ENCODE data around the gene NLRP10. TPM values are rescaled to one million over a fixed set of nuclear protein-coding genes. Genes with fewer than 3 reads are reported as not detected.

NLRP10 gene
- total RNA-seq, 1 experiment from 2014 or later, result not detected

DNA sequence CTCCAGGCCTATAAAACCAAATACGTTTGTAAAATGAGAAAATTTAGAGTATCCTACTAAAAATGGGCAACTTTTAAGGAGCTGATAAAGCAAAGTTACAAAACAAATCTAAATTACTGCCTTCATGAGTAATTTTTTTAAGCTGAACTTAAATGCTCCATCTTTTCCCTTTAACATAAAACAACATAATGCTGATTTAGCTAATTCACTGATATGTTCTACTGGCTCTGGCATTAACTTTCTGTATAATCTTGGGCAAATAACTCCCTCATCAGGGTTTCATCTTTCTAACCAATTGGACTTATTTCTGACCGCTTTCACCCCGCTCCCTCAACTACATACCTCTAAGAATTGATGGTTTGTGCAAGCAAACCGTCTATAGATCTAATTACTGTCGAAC, 24.1 kb downstream of the NLRP10 start:
- H3K79me2 ChIP-seq (ENCODE audit: insufficient read depth, low read length), result no peaks in the 10 kb centered on the region
- H2BK120ac ChIP-seq (ENCODE audit: low read depth, low read length, poor library complexity, severe bottlenecking), result no peak overlapping the region
- no peaks in the 10 kb centered on the region for H4K20me1 ChIP-seq (ENCODE audit: control insufficient read depth, insufficient read depth, insufficient read length)
- H3K27me3 ChIP-seq (ENCODE audit: insufficient read depth, low read length), result no peaks in the 10 kb centered on the region
- H3K4me1 ChIP-seq (ENCODE audit: insufficient read depth, low read length), result no peaks in the 10 kb centered on the region
- H2BK20ac ChIP-seq (ENCODE audit: low read depth, low read length, poor library complexity, severe bottlenecking), result no peak overlapping the region
- no peak overlapping the region for H2AFZ ChIP-seq (ENCODE audit: low read length)
- H2BK15ac ChIP-seq (ENCODE audit: low read depth, low read length), result no peak overlapping the region
- Mint-ChIP-seq H3K36me3 (ENCODE audit: insufficient read depth in 1 of 3, low read depth in 3 of 3) (peaks cover 0 to 7% (median 0%) of the 10 kb centered on the region in 3 experiments; a peak in 1 of 7 replicates), H3K9me3 (peaks cover 13 to 15% of the 10 kb centered on the region in 2 experiments), H3K27ac (no peak overlapping the region), H3K4me3 (no peak overlapping the region), H3K4me1 (no peaks in the 10 kb centered on the region), H3K27me3 (ENCODE audit: low read depth) (peaks cover 6% of the 10 kb centered on the region; the same call in 1 of the 2 replicates)
- DNase-seq, result no peak
- TF ChIP-seq, protein P1, sequence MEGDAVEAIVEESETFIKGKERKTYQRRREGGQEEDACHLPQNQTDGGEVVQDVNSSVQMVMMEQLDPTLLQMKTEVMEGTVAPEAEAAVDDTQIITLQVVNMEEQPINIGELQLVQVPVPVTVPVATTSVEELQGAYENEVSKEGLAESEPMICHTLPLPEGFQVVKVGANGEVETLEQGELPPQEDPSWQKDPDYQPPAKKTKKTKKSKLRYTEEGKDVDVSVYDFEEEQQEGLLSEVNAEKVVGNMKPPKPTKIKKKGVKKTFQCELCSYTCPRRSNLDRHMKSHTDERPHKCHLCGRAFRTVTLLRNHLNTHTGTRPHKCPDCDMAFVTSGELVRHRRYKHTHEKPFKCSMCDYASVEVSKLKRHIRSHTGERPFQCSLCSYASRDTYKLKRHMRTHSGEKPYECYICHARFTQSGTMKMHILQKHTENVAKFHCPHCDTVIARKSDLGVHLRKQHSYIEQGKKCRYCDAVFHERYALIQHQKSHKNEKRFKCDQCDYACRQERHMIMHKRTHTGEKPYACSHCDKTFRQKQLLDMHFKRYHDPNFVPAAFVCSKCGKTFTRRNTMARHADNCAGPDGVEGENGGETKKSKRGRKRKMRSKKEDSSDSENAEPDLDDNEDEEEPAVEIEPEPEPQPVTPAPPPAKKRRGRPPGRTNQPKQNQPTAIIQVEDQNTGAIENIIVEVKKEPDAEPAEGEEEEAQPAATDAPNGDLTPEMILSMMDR (conservative IDR thresholded peaks at IDR 0.05), result no peak
- no peak overlapping the region for H3K18ac ChIP-seq (ENCODE audit: insufficient read length, low read depth, low read length)
- no peak overlapping the region for H4K91ac ChIP-seq (ENCODE audit: insufficient read length, low read depth, low read length)
- no peak overlapping the region for H4K8ac ChIP-seq (replicated peaks; ENCODE audit: insufficient read length, low read depth, low read length)
- H2BK5ac ChIP-seq (ENCODE audit: insufficient read length, low read length), result no peak overlapping the region
- no peak overlapping the region for H3T11ph ChIP-seq (ENCODE audit: low read length)
- no peaks in the 10 kb centered on the region for H3K23me2 ChIP-seq (ENCODE audit: insufficient read length, low read depth, low read length, poor library complexity, severe bottlenecking)
- no CpG with 5 or more reads among the region's 5 CpGs for WGBS (ENCODE audit: extremely low coverage, insufficient read length, low lambda C conversion rate)
- no peak overlapping the region for H4K5ac ChIP-seq (ENCODE audit: insufficient read length, low read depth, low read length)
- no peak overlapping the region for H2BK12ac ChIP-seq (ENCODE audit: insufficient read length, low read depth, low read length)
- H3K14ac ChIP-seq (ENCODE audit: insufficient read depth, low read length), result no peak overlapping the region
- no peak overlapping the region for H2AK5ac ChIP-seq (ENCODE audit: insufficient read length, low read length)
- no peaks in the 10 kb centered on the region for H3K79me1 ChIP-seq (ENCODE audit: insufficient read depth, low read depth, low read length, poor library complexity, severe bottlenecking)
- H3K4ac ChIP-seq (ENCODE audit: low read depth, low read length), result no peak overlapping the region
- H3K56ac ChIP-seq (ENCODE audit: insufficient read length, low read depth, low read length), result no peak overlapping the region
- H3K9ac ChIP-seq (ENCODE audit: extremely low read depth, insufficient read length, low read length), result no peak overlapping the region
- no peaks in the 10 kb centered on the region for H3K9me3 ChIP-seq (ENCODE audit: control insufficient read depth, low read depth, low read length)
- H3K4me2 ChIP-seq (ENCODE audit: insufficient read depth, insufficient read length, low read length), result no peak overlapping the region
- H3K27ac ChIP-seq (ENCODE audit: insufficient read length, low read depth, low read length), result no peak overlapping the region
- no peak overlapping the region for H3K23ac ChIP-seq (ENCODE audit: insufficient read length, low read depth, low read length)
